Thyroid gland (tissue), 4 donors: ENCODE measurements around the gene NDE1. TPM values are rescaled to one million over a fixed set of nuclear protein-coding genes. Genes with fewer than 3 reads are reported as not detected.

Source experiments
- DNase-seq, 2 donors: peaks; one replicate each; pipeline ENCODE4 v3.0.0-alpha.2; 2019
- H3K27ac ChIP-seq, 3 donors: fragments of 200-600 bp; sonication (generic); 1 replicate in 2 of 3; 2 replicates in 1 of 3; pipeline ENCODE4 v1.5.1; 2016 to 2019; ENCODE audit warnings: mild to moderate bottlenecking in 1 of 3, moderate library complexity in 1 of 3
- H3K27me3 ChIP-seq: fragments of 200-600 bp; sonication (generic); one replicate; pipeline ENCODE4 v1.5.1; 2019
- H3K36me3 ChIP-seq, 2 donors: fragments of 200-600 bp; sonication (generic); one replicate each; pipeline ENCODE4 v1.5.1; 2016 to 2019
- H3K4me1 ChIP-seq, 2 donors: fragments of 200-600 bp; sonication (generic); one replicate each; pipeline ENCODE4 v1.5.1; 2017 to 2019
- H3K4me3 ChIP-seq, 3 donors: fragments of 200-600 bp; sonication (generic); replicated peaks in 1 of 3; 1 replicate in 2 of 3; 2 replicates in 1 of 3; pipeline ENCODE4 v1.5.1; 2016; ENCODE audit warnings: mild to moderate bottlenecking in 1 of 3
- H3K9me3 ChIP-seq: fragments of 200-600 bp; sonication (generic); one replicate; pipeline ENCODE4 v1.5.1; 2017
- POLR2A ChIP-seq, 2 donors: fragments of 450-650 bp; IDR thresholded peaks; one replicate each; pipeline ENCODE4 v1.6.1; 2017; ENCODE audit warnings: antibody characterized with exemption in 2 of 2, mild to moderate bottlenecking in 2 of 2, moderate library complexity in 1 of 2
- WGBS, 2 donors: methylation state at CpG; one replicate each; pipeline ENCODE4 v1.1.5; 2017; 5-methylcytosine and 5-hydroxymethylcytosine counted together
- intact Hi-C: fragments of 100-400 bp; cut with DNase I; formaldehyde crosslinking; loops from one replicate; pipeline ENCODE4 v1.15.1; 2023
- total RNA-seq, 4 donors: library from RNA; depleted of rRNA; stranded (reverse); fragments of >200 nt; gene quantifications; one replicate each; pipeline ENCODE4 v1.2.3, GENCODE V29; 2016
- TF ChIP-seq, protein P1 (sequence below), 6 experiments: fragments of 200-600 bp in 3 of 6; fragments of 450-650 bp in 3 of 6; sonication (generic) in 3 of 6; IDR thresholded peaks; one replicate each; pipeline ENCODE4 v1.5.1; 2016 to 2019; ENCODE audit warnings: antibody characterized with exemption in 6 of 6, mild to moderate bottlenecking in 2 of 6, inconsistent platforms in 1 of 6, moderate library complexity in 1 of 6

NDE1 gene
- total RNA-seq, 4 donors from 2014 or later: 7.7 to 21.3 (median 14.7) TPM

GRCh38 chr16:15770107-15770506 lies 120.1 kb downstream of the NDE1 start:
- intact Hi-C loops: no loop called here
- no peaks in the 10 kb centered on the region for H3K4me1 ChIP-seq
- TF ChIP-seq, protein P1, sequence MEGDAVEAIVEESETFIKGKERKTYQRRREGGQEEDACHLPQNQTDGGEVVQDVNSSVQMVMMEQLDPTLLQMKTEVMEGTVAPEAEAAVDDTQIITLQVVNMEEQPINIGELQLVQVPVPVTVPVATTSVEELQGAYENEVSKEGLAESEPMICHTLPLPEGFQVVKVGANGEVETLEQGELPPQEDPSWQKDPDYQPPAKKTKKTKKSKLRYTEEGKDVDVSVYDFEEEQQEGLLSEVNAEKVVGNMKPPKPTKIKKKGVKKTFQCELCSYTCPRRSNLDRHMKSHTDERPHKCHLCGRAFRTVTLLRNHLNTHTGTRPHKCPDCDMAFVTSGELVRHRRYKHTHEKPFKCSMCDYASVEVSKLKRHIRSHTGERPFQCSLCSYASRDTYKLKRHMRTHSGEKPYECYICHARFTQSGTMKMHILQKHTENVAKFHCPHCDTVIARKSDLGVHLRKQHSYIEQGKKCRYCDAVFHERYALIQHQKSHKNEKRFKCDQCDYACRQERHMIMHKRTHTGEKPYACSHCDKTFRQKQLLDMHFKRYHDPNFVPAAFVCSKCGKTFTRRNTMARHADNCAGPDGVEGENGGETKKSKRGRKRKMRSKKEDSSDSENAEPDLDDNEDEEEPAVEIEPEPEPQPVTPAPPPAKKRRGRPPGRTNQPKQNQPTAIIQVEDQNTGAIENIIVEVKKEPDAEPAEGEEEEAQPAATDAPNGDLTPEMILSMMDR (IDR thresholded peaks at IDR 0.05): no peak
- no peak for TF ChIP-seq POLR2A (IDR thresholded peaks at IDR 0.05)
- no peak overlapping the region for H3K27ac ChIP-seq
- 68 to 69% methylated on average over 7 of the region's 7 CpGs for WGBS, 2 donors
- H3K27me3 ChIP-seq: no peaks in the 10 kb centered on the region
- no peak for DNase-seq
- H3K36me3 ChIP-seq: no peaks in the 10 kb centered on the region
- no peaks in the 10 kb centered on the region for H3K9me3 ChIP-seq
- no peak overlapping the region for H3K4me3 ChIP-seq

DNA sequence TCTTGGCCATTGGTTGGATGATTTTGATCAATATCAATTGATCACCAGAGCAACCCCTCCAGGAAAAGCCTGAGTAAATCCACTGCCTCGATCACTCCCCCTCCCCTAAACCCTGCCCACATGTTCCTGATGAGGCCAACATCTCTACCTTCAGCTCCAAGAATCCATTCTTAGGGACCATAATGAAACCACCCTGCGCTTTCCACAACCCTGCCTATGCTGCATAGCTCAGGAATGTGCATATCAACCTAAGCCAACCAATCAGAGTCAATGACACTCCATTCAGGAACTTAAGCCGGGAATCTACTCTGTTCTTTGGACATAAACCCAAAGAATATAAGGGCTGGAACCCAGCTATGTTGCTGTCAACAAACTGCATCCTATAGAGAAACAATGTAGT lies 120.5 kb downstream of the NDE1 start:
- no peaks in the 10 kb centered on the region for H3K4me1 ChIP-seq
- no peak for DNase-seq
- WGBS, 2 donors: 70 to 74% methylated on average over 3 of the region's 3 CpGs
- H3K9me3 ChIP-seq: no peaks in the 10 kb centered on the region
- intact Hi-C loops: no loop called here
- TF ChIP-seq, protein P1 (IDR thresholded peaks at IDR 0.05): no peak
- no peaks in the 10 kb centered on the region for H3K36me3 ChIP-seq
- no peak overlapping the region for H3K27ac ChIP-seq
- H3K4me3 ChIP-seq: no peak overlapping the region
- H3K27me3 ChIP-seq: no peaks in the 10 kb centered on the region

DNA sequence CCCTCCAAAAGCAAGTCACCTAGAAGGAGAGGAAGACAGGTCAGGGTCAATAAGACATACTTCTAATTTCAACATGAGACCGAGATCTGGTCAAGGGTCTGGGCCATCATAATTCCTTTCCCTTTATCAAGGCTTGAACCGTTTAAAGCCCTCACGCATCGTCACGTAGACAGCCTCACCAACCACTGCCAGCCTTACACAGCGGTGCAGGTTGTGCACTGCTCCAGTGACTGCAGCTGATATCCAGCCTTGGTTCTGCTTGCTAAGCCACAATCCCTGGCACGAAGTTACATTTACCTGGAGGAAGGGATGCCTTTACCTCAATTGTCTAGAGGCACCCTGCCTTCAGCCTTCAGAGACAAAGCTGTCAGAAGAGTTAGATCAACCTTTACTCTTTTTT lies 121.6 kb downstream of the NDE1 start:
- no peak overlapping the region for H3K4me3 ChIP-seq
- DNase-seq: no peak
- intact Hi-C loops: no loop called here
- H3K36me3 ChIP-seq: no peaks in the 10 kb centered on the region
- TF ChIP-seq POLR2A (IDR thresholded peaks at IDR 0.05): no peak
- TF ChIP-seq, protein P1 (IDR thresholded peaks at IDR 0.05): no peak
- H3K27me3 ChIP-seq: no peaks in the 10 kb centered on the region
- WGBS, 2 donors: 80 to 88% methylated on average over 7 of the region's 7 CpGs
- H3K27ac ChIP-seq: no peak overlapping the region
- no peaks in the 10 kb centered on the region for H3K9me3 ChIP-seq
- H3K4me1 ChIP-seq: no peaks in the 10 kb centered on the region

- WGBS, 2 donors: 84 to 88% methylated on average over 11 of the region's 11 CpGs
- Histone ChIP-seq H3K4me3 (no peak overlapping the region), H3K4me1 (no peaks in the 10 kb centered on the region), H3K9me3 (no peaks in the 10 kb centered on the region), H3K27me3 (no peaks in the 10 kb centered on the region), H3K27ac (no peak overlapping the region), H3K36me3 (no peaks in the 10 kb centered on the region)
- no peak for DNase-seq
- intact Hi-C loops: no loop called here
- TF ChIP-seq, protein P1 (IDR thresholded peaks at IDR 0.05): no peak
- TF ChIP-seq POLR2A (IDR thresholded peaks at IDR 0.05): no peak
These were observed 122.7 kb downstream of the NDE1 start for GRCh38 chr16:15772579-15773293.

- Histone ChIP-seq H3K27me3 (no peaks in the 10 kb centered on the region), H3K4me1 (no peaks in the 10 kb centered on the region), H3K4me3 (no peak overlapping the region), H3K27ac (no peak overlapping the region), H3K9me3 (no peaks in the 10 kb centered on the region), H3K36me3 (no peaks in the 10 kb centered on the region)
- 66% methylated on average over 6 of the region's 6 CpGs for WGBS, 2 donors
- TF ChIP-seq, protein P1 (IDR thresholded peaks at IDR 0.05): no peak
- no peak for TF ChIP-seq POLR2A (IDR thresholded peaks at IDR 0.05)
- no peak for DNase-seq
- intact Hi-C loops: no loop called here
These were observed 123.9 kb downstream of the NDE1 start for GRCh38 chr16:15773968-15774367.
